Chondrocyte (in vitro differentiated cells): ENCODE measurements around the gene MLLT1. TPM values are rescaled to one million over a fixed set of nuclear protein-coding genes. Genes with fewer than 3 reads are reported as not detected.

Experiments
- DNase-seq: peaks from one replicate; pipeline ENCODE4 v3.0.0; 2021; ENCODE audit warnings: mixed read lengths, low spot score
- H3K27ac Mint-ChIP-seq: one replicate; pipeline ENCODE4 v1.8.0; 2021; ENCODE audit warnings: mild to moderate bottlenecking, moderate library complexity, mixed read lengths; ENCODE audit not compliant: unreplicated experiment
- H3K27me3 Mint-ChIP-seq: 2 replicates; pipeline ENCODE4 v1.8.0; 2021; ENCODE audit warnings: low read depth, mixed read lengths
- H3K36me3 Mint-ChIP-seq: 2 replicates; pipeline ENCODE4 v1.8.0; 2021; ENCODE audit warnings: low read depth, mixed read lengths
- H3K4me1 Mint-ChIP-seq: 2 replicates; pipeline ENCODE4 v1.8.0; 2021; ENCODE audit warnings: low read depth, mild to moderate bottlenecking, mixed read lengths
- H3K4me3 Mint-ChIP-seq: one replicate; pipeline ENCODE4 v1.8.0; 2021; ENCODE audit warnings: mild to moderate bottlenecking, moderate library complexity, mixed read lengths; ENCODE audit not compliant: unreplicated experiment
- H3K9me3 Mint-ChIP-seq: 2 replicates; pipeline ENCODE4 v1.8.0; 2021; ENCODE audit warnings: low read depth, mixed read lengths
- CTCF ChIP-seq: fragments of 200-600 bp; sonication (generic); IDR thresholded peaks from 2 replicates; pipeline ENCODE4 v1.5.0; 2021; ENCODE audit warnings: antibody characterized with exemption, mild to moderate bottlenecking, moderate library complexity
- total RNA-seq: library from RNA; stranded (reverse); gene quantifications from 3 replicates; pipeline ENCODE4 v1.2.1, GENCODE V29; 2021

Gene MLLT1
- total RNA-seq, 1 donor from 2014 or later: 60.9 TPM

DNA sequence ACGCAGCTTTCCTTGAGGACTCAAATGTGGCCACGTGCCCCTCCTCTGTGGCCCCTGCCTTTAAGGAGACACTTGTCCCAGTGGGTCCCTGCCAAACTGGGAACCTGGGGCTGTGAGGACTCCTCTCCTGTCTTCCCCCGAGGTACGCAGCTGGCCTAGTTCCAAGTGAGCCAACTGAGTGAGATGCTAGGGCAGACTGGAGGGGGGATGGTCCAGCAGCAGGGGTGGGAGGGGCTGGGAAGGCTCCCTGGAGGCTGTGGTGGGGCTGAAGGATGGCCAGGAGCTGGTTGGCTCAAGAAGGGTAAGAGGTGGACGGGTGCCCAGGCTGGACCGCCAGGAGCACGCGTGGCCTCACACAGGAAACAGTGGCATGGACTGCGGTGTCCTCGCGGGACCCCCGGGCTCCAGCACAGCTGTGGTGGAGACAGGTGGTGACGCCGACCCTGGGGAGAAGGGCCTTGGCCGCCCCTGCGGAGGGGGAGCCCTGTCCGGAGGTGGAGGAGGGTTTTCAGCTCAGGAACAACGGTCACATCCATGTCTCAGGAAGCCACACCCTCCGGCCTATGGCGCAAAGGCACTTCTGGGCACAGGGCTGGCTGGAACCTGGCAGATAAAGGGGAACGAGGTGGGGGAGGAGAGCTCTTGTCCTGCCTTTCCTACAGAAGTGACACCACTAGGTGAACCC, 45.8 kb downstream of the MLLT1 start:
- peak; percentile 90 for DNase-seq
- Mint-ChIP-seq H3K4me3 (no peak overlapping the region), H3K27ac (peak overlapping the region; percentile 29), H3K27me3 (no peaks in the 10 kb centered on the region), H3K9me3 (no peaks in the 10 kb centered on the region), H3K4me1 (peaks cover 54% of the 10 kb centered on the region), H3K36me3 (peaks cover 6% of the 10 kb centered on the region)
- TF ChIP-seq CTCF: no peak

DNA sequence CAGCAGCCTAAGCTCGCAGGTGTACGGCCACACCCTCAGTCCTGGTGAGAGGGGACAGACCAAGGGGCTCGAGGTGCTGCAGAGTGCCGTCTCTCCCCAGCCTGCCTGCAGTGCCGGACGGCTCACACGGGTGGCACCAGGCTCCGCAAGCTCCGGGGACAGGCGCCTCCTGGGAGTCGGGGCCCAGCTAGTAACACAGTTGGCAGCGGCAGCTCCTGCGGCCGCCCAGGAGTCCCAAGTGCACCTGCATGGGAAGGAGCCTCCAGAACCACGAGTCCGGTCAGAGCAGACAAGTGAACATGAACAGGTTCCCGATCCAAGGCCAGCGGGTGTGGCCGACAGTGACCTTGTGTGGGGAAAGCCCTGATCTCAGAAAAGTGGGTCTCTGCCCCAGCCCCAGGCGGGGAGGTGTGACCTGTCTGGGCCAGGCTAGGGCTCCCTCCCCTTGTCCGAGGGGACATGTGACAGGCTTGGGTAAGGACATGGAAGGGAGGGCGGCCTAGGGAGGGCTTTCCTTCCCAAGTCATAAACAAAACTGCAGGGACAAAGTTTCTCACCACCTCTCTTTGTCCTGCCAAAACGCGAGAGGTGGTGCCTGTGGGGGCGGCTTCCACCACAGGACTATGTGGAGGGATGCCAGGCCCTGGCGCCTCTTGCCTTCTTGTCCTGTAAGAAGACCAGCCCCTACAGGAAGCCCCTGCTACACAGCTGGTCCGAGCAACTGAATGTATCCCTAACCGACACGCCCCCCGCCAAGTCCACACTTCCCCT, 46.5 kb downstream of the MLLT1 start:
- H3K9me3 Mint-ChIP-seq: no peaks in the 10 kb centered on the region
- peaks cover 6% of the 10 kb centered on the region for H3K36me3 Mint-ChIP-seq
- DNase-seq: peak; percentile 87
- peak overlapping the region; percentile 89 for H3K27ac Mint-ChIP-seq
- H3K27me3 Mint-ChIP-seq: no peaks in the 10 kb centered on the region
- H3K4me3 Mint-ChIP-seq: no peak overlapping the region
- H3K4me1 Mint-ChIP-seq: peaks cover 46% of the 10 kb centered on the region
- no peak for TF ChIP-seq CTCF

DNA sequence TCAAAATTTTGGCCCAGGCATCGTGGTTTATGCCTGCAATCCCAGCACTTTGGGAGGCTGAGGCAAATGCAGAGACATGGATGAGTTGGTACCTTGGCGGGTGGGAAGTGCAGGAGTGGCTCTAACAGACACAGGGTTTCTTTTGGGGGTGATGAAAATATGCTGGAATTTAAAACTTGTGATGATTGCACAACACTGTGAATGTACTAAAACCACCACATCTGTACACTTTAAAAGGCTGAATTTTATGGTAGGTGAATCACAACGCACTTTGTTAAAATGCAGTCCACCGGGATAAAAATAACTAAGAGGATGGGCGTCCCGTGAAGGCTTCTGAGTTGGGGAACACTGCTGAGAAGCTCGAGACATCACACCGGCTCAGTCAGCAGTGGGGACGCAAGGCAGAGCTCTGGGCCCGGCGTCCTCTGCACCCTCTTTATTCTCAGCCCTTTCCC, 47.1 kb downstream of the MLLT1 start:
- Mint-ChIP-seq H3K27me3 (no peaks in the 10 kb centered on the region), H3K36me3 (peaks cover 6% of the 10 kb centered on the region)
- no peak for TF ChIP-seq CTCF

DNA sequence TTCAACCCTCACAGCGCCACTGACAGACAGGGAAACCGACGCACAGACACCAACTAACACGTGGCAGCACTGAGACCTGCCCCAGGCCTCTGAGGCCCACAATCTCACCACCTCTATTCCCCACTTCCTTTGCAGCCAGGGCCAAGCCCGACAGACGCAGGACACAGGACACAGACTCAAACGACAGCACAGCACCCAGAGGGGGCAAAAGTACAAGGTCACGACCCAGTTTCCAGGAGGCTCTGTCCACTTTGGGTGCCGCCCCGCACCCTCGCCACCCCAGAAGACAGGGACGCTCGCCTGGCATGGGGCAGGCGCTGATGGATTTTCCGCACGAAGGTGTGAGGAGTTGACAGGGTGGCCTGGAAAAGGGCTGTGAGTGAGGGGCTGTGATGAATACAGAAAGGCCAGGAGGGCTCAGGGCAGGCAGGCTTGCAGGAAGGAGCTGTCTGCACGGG, 48.8 kb downstream of the MLLT1 start:
- H3K36me3 Mint-ChIP-seq: peaks cover 11% of the 10 kb centered on the region
- H3K4me3 Mint-ChIP-seq: no peak overlapping the region
- TF ChIP-seq CTCF: no peak
- H3K27me3 Mint-ChIP-seq: no peaks in the 10 kb centered on the region
- H3K27ac Mint-ChIP-seq: no peak overlapping the region
- DNase-seq: peak; percentile 59
- no peaks in the 10 kb centered on the region for H3K9me3 Mint-ChIP-seq
- H3K4me1 Mint-ChIP-seq: peaks cover 40% of the 10 kb centered on the region

More for the DNA sequence above, 47.1 kb downstream of the MLLT1 start:
- no peak for DNase-seq
- peaks cover 41% of the 10 kb centered on the region for H3K4me1 Mint-ChIP-seq
- peak overlapping the region; percentile 7 for H3K4me3 Mint-ChIP-seq
- H3K27ac Mint-ChIP-seq: peak overlapping the region; percentile 89
- no peaks in the 10 kb centered on the region for H3K9me3 Mint-ChIP-seq

GRCh38 chr19:6229951-6230712, 49.6 kb downstream of the MLLT1 start:
- H3K27me3 Mint-ChIP-seq: no peaks in the 10 kb centered on the region
- H3K4me3 Mint-ChIP-seq: no peak overlapping the region
- peaks cover 11% of the 10 kb centered on the region for H3K36me3 Mint-ChIP-seq
- TF ChIP-seq CTCF: no peak
- no peak overlapping the region for H3K27ac Mint-ChIP-seq
- DNase-seq: peak; percentile 77
- H3K4me1 Mint-ChIP-seq: peaks cover 36% of the 10 kb centered on the region
- H3K9me3 Mint-ChIP-seq: no peaks in the 10 kb centered on the region
